Panc1 (cell line): ENCODE data around the gene HNF4A. TPM values are rescaled to one million over a fixed set of nuclear protein-coding genes. Genes with fewer than 3 reads are reported as not detected.

Source experiments
- ATAC-seq: fragments of 200-7000 bp; cut with Tn5 transposase; 2 replicates; pipeline ENCODE4 v1.9.1; 2020; ENCODE audit warnings: mild to moderate bottlenecking, moderate library complexity
- BruUV-seq: library from RNA; stranded (reverse); fragments of 400-500 nt; replicated peaks from 2 replicates; lab custom pipeline; 2021; lab: Mats Ljungman, UMichigan
- CTCF ChIA-PET: fragments of 300-600 bp; sonication (Branson Sonifier 250); formaldehyde crosslinking; loops from one replicate; lab custom pipeline; 2022; ENCODE audit warnings: antibody characterized with exemption; lab: Charles Lee
- POLR2A ChIA-PET: fragments of 300-600 bp; sonication (Branson Sonifier 250); formaldehyde crosslinking; loops from one replicate; lab custom pipeline; 2022; ENCODE audit warnings: antibody characterized with exemption; lab: Charles Lee
- DNase-seq: peaks from one replicate; pipeline ENCODE4 v3.0.0-alpha.2; 2010; ENCODE audit warnings: low read depth, low spot score
- H3K27ac ChIP-seq: 2 replicates; pipeline ENCODE4 v1.5.1; 2011; ENCODE audit warnings: mild to moderate bottlenecking, low read length, inconsistent platforms
- H3K27me3 ChIP-seq: fragments of 200-500 bp; sonication (Bioruptor generic); 2 replicates; pipeline ENCODE4 v1.6.0; 2014; ENCODE audit warnings: low read length, inconsistent platforms; ENCODE audit not compliant: control insufficient read depth, insufficient read depth
- H3K36me3 ChIP-seq: fragments of 200-500 bp; sonication (Bioruptor generic); 2 replicates; pipeline ENCODE4 v1.5.1; 2014; ENCODE audit warnings: inconsistent platforms, mild to moderate bottlenecking, low read length, moderate library complexity; ENCODE audit not compliant: control insufficient read depth, insufficient read depth
- H3K4me1 ChIP-seq: 2 replicates; pipeline ENCODE4 v1.5.1; 2011; ENCODE audit warnings: inconsistent platforms, mild to moderate bottlenecking, low read length, moderate library complexity; ENCODE audit not compliant: control insufficient read depth, insufficient read depth
- H3K4me3 ChIP-seq, 2 experiments: 2 replicates each; pipeline ENCODE4 v1.5.1; 2011 to 2012; ENCODE audit warnings: low read depth in 2 of 2, low read length in 2 of 2, mild to moderate bottlenecking in 2 of 2, inconsistent platforms in 1 of 2, moderate library complexity in 1 of 2
- H3K9me3 ChIP-seq: fragments of 200-500 bp; sonication (Bioruptor generic); 2 replicates; pipeline ENCODE4 v1.5.1; 2014; ENCODE audit warnings: low read depth, mild to moderate bottlenecking, inconsistent platforms, low read length, moderate library complexity; ENCODE audit not compliant: control insufficient read depth, insufficient read depth
- CTCF ChIP-seq: fragments of 450-650 bp; IDR thresholded peaks from 2 replicates; pipeline ENCODE4 v1.5.1; 2017; ENCODE audit warnings: mild to moderate bottlenecking
- POLR2AphosphoS5 ChIP-seq: IDR thresholded peaks from 2 replicates; pipeline ENCODE4 v1.6.1; 2012; ENCODE audit warnings: mild to moderate bottlenecking, low read depth, low read length, moderate library complexity
- REST ChIP-seq, 2 experiments: IDR thresholded peaks; 2 replicates each; pipeline ENCODE4 v1.6.1; 2011 to 2012; ENCODE audit warnings: low read depth in 2 of 2, control low read depth in 1 of 2, low read length in 1 of 2, mild to moderate bottlenecking in 1 of 2, moderate library complexity in 1 of 2; ENCODE audit not compliant: insufficient read depth in 1 of 2
- SIN3A ChIP-seq: IDR thresholded peaks from 2 replicates; pipeline ENCODE4 v1.6.1; 2012; ENCODE audit warnings: low read depth, mild to moderate bottlenecking, low read length, moderate library complexity, borderline replicate concordance; ENCODE audit not compliant: insufficient read depth
- TCF7L2 ChIP-seq: IDR thresholded peaks from 2 replicates; pipeline ENCODE4 v1.6.1; 2011; ENCODE audit warnings: mild to moderate bottlenecking, low read depth, low read length, inconsistent platforms
- in situ Hi-C: cut with HindIII; loops from 2 replicates; pipeline ENCODE4 v1.10.0; 2016; ENCODE audit warnings: low sequenced_read_pairs, low pct_unique_long_range_greater_than_20kb
- intact Hi-C: fragments of 100-400 bp; cut with micrococcal nuclease; formaldehyde crosslinking; loops from one replicate; pipeline ENCODE4 v1.10.0; 2022; ENCODE audit not compliant: unreplicated experiment
- total RNA-seq: library from RNA; stranded (reverse); gene quantifications from one replicate; pipeline ENCODE4 v1.2.1, GENCODE V29; 2021; ENCODE audit not compliant: unreplicated experiment

HNF4A gene
- total RNA-seq, 1 experiment from 2014 or later, result 0.28 TPM

- in situ Hi-C loops (no loop called here), intact Hi-C loops (no loop called here)
- BruUV-seq, result no TSS peak
- no peak for TF ChIP-seq TCF7L2
- TF ChIP-seq POLR2AphosphoS5, result no peak
- TF ChIP-seq CTCF, result no peak
- no peak for TF ChIP-seq REST (IDR thresholded peaks at IDR 0.05; ENCODE audit: insufficient read depth in 1 of 2, low read depth in 2 of 2, low read length in 1 of 2)
- no peak for TF ChIP-seq SIN3A
- ChIA-PET CTCF (no interaction called here), POLR2A (no interaction called here)
- ATAC-seq (no peak; the same call in 1 of the 2 replicates), DNase-seq (no peak)
- no peaks in the 10 kb centered on the region for H3K9me3 ChIP-seq
- H3K36me3 ChIP-seq, result no peaks in the 10 kb centered on the region
- H3K4me1 ChIP-seq, result no peaks in the 10 kb centered on the region
- no peak within 1 kb of the TSS for H3K4me3 ChIP-seq
- no peak within 1 kb of the TSS for H3K27ac ChIP-seq
- no peaks in the 10 kb centered on the region for H3K27me3 ChIP-seq
Measured at GRCh38 chr20:44336725-44337380, 18.6 kb upstream of the HNF4A start, which contains the start of gene R3HDML. TSS of gene R3HDML (plus strand) at chr20:44337043. CDS start at chr20:44337158, 115 bp downstream.

GRCh38 chr20:44342248-44342647 is 13.3 kb upstream of the HNF4A start:
- BruUV-seq, result no TSS peak
- ChIA-PET CTCF (no interaction called here), POLR2A (no interaction called here)
- intact Hi-C loops, result no loop called here
- Histone ChIP-seq H3K9me3 (no peaks in the 10 kb centered on the region), H3K36me3 (no peaks in the 10 kb centered on the region), H3K4me1 (no peaks in the 10 kb centered on the region), H3K4me3 (no peak overlapping the region), H3K27me3 (no peaks in the 10 kb centered on the region), H3K27ac (no peak overlapping the region)
- ATAC-seq, result 0 out of 2 replicates have a peak, but pooled peaks have one; percentile 36
- no peak for DNase-seq
- TF ChIP-seq POLR2AphosphoS5 (no peak), REST (IDR thresholded peaks at IDR 0.05; ENCODE audit: insufficient read depth in 1 of 2, low read depth in 2 of 2, low read length in 1 of 2) (no peak), TCF7L2 (no peak), SIN3A (no peak), CTCF (no peak)
- in situ Hi-C loops, result no loop called here
